Activated B cell treated with CpG ODN at 0.5 μM for 24 hours (primary cell): ENCODE data around the gene HOXA2. TPM values are rescaled to one million over a fixed set of nuclear protein-coding genes. Genes with fewer than 3 reads are reported as not detected.

ENCODE experiments used
- ATAC-seq: fragments of 200-7000 bp; cut with Tn5 transposase; one replicate; pipeline ENCODE4 v1.10.0; 2021; ENCODE audit warnings: low read depth, mild to moderate bottlenecking, moderate library complexity
- CTCF ChIA-PET: fragments of 350-600 bp; sonication (Branson Sonifier 250); formaldehyde crosslinking; loops from one replicate; lab custom pipeline; 2021; ENCODE audit warnings: antibody characterized with exemption; lab: Charles Lee
- POLR2A ChIA-PET: fragments of 350-600 bp; sonication (Branson Sonifier 250); formaldehyde crosslinking; loops from one replicate; lab custom pipeline; 2021; ENCODE audit warnings: antibody characterized with exemption; lab: Charles Lee
- DNase-seq: peaks from one replicate; pipeline ENCODE4 v3.0.0; 2022
- H3K27ac Mint-ChIP-seq: one replicate; pipeline ENCODE4 v1.8.0; 2020; ENCODE audit warnings: mixed read lengths
- H3K27me3 Mint-ChIP-seq: one replicate; pipeline ENCODE4 v1.8.0; 2021; ENCODE audit warnings: mixed read lengths
- H3K36me3 Mint-ChIP-seq: one replicate; pipeline ENCODE4 v1.8.0; 2021; ENCODE audit warnings: low read depth, mixed read lengths
- H3K4me1 Mint-ChIP-seq: one replicate; pipeline ENCODE4 v1.8.0; 2021; ENCODE audit warnings: mixed read lengths
- H3K4me3 Mint-ChIP-seq: one replicate; pipeline ENCODE4 v1.8.0; 2020; ENCODE audit warnings: mild to moderate bottlenecking, mixed read lengths
- H3K9me3 Mint-ChIP-seq: one replicate; pipeline ENCODE4 v1.8.0; 2020; ENCODE audit warnings: mixed read lengths
- intact Hi-C: fragments of 100-400 bp; cut with micrococcal nuclease; formaldehyde crosslinking; loops from one replicate; pipeline ENCODE4 v1.15.1; 2024
- total RNA-seq: library from RNA; stranded (reverse); gene quantifications from 2 replicates; pipeline ENCODE4 v1.2.3, GENCODE V29; 2022
- TF ChIP-seq, protein P1 (sequence below): fragments of 200-600 bp; IDR thresholded peaks from one replicate; pipeline ENCODE4 v1.8.0; 2022; ENCODE audit warnings: antibody characterized with exemption, mild to moderate bottlenecking

Gene HOXA2
- total RNA-seq, 1 donor from 2014 or later, result not detected

DNA sequence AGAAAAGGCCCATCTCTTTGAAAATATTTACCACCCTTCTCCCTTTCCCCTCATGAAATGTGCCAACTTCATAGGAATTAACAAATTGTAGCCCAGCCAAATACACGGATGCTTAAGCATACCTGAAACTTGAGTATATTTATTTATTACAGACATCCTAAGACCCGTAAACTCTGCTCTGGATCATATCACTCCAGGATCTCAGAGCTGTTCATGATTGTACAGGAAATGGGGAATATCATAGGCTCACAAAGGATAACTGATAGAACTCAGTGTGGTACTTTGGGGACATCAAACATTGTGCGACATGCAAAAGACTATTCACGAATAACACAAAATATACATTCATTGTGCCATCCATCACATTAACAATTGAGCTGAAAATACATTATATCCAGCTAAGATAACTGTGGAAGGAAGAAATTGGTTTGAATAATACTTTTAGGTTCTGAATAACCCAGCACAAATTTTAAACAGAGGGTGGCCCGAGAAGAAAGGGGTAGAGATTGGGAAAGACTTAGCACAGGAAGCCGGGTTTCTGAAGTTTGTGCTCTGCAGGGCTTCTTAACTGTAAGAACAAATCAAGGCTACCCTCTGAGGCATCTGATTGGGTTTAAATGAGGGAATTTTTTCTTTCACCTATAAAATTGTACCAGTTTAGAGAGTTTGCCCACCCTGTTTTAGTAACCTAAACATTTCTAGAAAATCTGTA is 9.1 kb downstream of the HOXA2 start:
- DNase-seq (no peak), ATAC-seq (no peak)
- H3K4me3 Mint-ChIP-seq, result no peak overlapping the region
- peaks cover 5% of the 10 kb centered on the region for H3K36me3 Mint-ChIP-seq
- H3K4me1 Mint-ChIP-seq, result peaks cover 26% of the 10 kb centered on the region
- no peaks in the 10 kb centered on the region for H3K9me3 Mint-ChIP-seq
- ChIA-PET CTCF (interaction anchor here (1.6 to 1.9 kb wide), 2 partner anchors 58 to 68 kb away, joined by 3 to 4 read pairs; no protein-coding TSS in a partner anchor), POLR2A (no interaction called here)
- intact Hi-C loops, result no loop called here
- TF ChIP-seq, protein P1, sequence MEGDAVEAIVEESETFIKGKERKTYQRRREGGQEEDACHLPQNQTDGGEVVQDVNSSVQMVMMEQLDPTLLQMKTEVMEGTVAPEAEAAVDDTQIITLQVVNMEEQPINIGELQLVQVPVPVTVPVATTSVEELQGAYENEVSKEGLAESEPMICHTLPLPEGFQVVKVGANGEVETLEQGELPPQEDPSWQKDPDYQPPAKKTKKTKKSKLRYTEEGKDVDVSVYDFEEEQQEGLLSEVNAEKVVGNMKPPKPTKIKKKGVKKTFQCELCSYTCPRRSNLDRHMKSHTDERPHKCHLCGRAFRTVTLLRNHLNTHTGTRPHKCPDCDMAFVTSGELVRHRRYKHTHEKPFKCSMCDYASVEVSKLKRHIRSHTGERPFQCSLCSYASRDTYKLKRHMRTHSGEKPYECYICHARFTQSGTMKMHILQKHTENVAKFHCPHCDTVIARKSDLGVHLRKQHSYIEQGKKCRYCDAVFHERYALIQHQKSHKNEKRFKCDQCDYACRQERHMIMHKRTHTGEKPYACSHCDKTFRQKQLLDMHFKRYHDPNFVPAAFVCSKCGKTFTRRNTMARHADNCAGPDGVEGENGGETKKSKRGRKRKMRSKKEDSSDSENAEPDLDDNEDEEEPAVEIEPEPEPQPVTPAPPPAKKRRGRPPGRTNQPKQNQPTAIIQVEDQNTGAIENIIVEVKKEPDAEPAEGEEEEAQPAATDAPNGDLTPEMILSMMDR, result no peak
- no peak overlapping the region for H3K27ac Mint-ChIP-seq
- H3K27me3 Mint-ChIP-seq, result peaks cover 56% of the 10 kb centered on the region

DNA sequence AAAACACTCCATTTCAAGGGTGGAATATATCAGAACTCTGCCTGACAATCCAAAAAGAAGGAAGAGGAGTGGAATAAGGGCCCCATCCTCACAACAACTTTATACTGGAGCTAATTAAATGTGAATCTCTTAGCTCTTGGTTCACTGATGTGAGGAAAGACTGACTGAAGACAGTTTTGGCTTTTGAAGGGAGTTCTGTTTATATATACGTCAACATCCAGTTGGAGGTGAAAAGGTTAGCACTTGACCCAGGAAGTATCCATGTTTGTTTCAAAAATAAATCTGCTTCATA is 9.7 kb downstream of the HOXA2 start:
- H3K36me3 Mint-ChIP-seq, result peaks cover 5% of the 10 kb centered on the region
- H3K4me3 Mint-ChIP-seq, result no peak overlapping the region
- H3K27me3 Mint-ChIP-seq, result peaks cover 59% of the 10 kb centered on the region
- ChIA-PET POLR2A (no interaction called here), CTCF (interaction anchor here (1.6 to 1.9 kb wide), 2 partner anchors 58 to 68 kb away, joined by 3 to 4 read pairs; no protein-coding TSS in a partner anchor)
- intact Hi-C loops, result no loop called here
- H3K4me1 Mint-ChIP-seq, result peaks cover 27% of the 10 kb centered on the region
- DNase-seq (no peak), ATAC-seq (no peak)
- no peak overlapping the region for H3K27ac Mint-ChIP-seq
- no peaks in the 10 kb centered on the region for H3K9me3 Mint-ChIP-seq
- TF ChIP-seq, protein P1, result no peak

DNA sequence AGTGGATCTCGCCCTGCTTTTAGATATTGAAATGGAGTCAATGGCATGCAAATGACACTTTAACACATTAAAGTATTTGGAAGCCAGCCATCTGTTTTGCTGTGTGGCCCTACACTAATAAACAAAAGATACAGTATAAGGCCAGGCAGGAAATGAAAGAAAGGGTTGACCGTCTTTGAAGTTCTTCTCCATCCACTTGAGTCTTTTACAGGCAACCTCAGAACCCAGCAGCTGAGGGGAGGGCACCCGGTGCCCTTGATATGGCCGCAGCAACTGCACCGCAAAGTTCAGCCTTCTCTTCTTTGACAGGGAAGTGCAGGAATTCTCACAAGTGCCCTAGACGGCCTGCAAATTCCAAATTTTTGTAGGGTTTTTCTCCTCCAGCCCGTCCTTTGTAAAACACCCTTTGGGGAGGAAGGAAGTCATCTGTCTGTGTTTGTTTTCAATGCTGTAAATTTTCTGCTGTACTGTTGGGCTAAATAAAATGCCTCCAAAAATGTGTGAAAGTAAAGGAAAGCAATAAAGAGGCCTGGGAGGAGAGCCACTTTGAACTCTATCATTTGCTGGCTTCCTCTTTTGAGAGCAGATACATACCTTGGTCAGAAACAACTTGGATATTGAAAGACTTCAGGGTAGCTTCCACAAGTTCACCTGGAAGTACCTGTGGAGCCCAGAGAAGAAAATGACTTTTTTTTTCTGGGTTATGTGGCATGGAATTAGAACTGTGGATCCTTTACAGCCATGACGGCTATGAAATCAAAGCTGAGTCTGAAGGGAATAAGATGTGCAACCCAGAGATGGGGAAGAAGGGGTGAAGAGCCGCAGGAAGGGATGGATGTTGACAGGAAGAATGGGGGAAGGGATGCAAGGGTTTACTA is 10.3 kb downstream of the HOXA2 start:
- H3K9me3 Mint-ChIP-seq, result no peaks in the 10 kb centered on the region
- peaks cover 59% of the 10 kb centered on the region for H3K27me3 Mint-ChIP-seq
- H3K36me3 Mint-ChIP-seq, result peaks cover 5% of the 10 kb centered on the region
- ChIA-PET CTCF (interaction anchor here (1.6 to 1.9 kb wide), 2 partner anchors 59 to 69 kb away, joined by 3 to 4 read pairs; no protein-coding TSS in a partner anchor), POLR2A (no interaction called here)
- H3K4me1 Mint-ChIP-seq, result peaks cover 26% of the 10 kb centered on the region
- DNase-seq (no peak), ATAC-seq (no peak)
- H3K27ac Mint-ChIP-seq, result no peak overlapping the region
- intact Hi-C loops, result no loop called here
- TF ChIP-seq, protein P1, result no peak
- H3K4me3 Mint-ChIP-seq, result no peak overlapping the region

DNA sequence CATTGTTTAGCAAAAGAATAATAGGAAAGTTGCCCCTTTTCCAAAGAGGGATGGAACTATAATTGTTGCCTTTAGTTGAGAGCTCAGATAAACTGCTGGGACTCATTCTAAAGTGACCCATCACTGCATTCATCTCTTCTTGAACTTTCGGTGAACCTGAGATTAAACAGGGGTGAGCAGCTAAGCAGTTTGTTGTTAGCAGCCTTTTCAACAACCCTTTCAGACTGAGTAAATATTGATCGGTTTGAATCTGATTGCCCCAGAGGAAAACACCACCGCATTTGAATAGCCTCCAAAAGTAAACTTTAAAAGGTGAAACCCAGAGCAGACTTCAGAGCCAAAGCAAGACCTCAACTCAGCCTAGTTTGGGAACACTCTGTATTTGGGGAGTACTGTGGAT is 11.4 kb downstream of the HOXA2 start:
- no peak for DNase-seq
- ChIA-PET CTCF (interaction anchor here (1.6 kb wide), 1 partner anchor 59 kb away, joined by 5 read pairs; no protein-coding TSS in a partner anchor), POLR2A (interaction anchor here (0.6 to 1.3 kb wide), 2 partner anchors 22 to 41 kb away, joined by 3 to 9 read pairs; no protein-coding TSS in a partner anchor)
- H3K36me3 Mint-ChIP-seq, result peaks cover 3% of the 10 kb centered on the region
- H3K27me3 Mint-ChIP-seq, result peaks cover 61% of the 10 kb centered on the region
- peaks cover 23% of the 10 kb centered on the region for H3K4me1 Mint-ChIP-seq
- ATAC-seq, result no peak
- H3K9me3 Mint-ChIP-seq, result no peaks in the 10 kb centered on the region
- no peak overlapping the region for H3K27ac Mint-ChIP-seq
- no peak overlapping the region for H3K4me3 Mint-ChIP-seq
- intact Hi-C loops, result no loop called here
- TF ChIP-seq, protein P1, result no peak
